Motor neuron (in vitro differentiated cells): ENCODE measurements around the gene MAP3K8. TPM values are rescaled to one million over a fixed set of nuclear protein-coding genes. Genes with fewer than 3 reads are reported as not detected.
"Not testable (repeated sequence)": the region's sequence is repeated elsewhere in the genome, so short reads cannot be mapped to it uniquely, and the experiment has no call there.

ENCODE experiments used
- ATAC-seq, 8 experiments: fragments of 200-7000 bp; cut with Tn5 transposase; replicated peaks in 6 of 8; 2 replicates each; pipeline ENCODE4 v1.8.0; 2021; ENCODE audit warnings: mild to moderate bottlenecking in 8 of 8, moderate library complexity in 8 of 8
- H3K27ac ChIP-seq, 2 donors: fragments of 250-450 bp; sonication (Bioruptor Pico); 2 replicates each; pipeline ENCODE4 v1.9.0; 2021; ENCODE audit warnings: antibody characterized with exemption in 2 of 2, mild to moderate bottlenecking in 2 of 2, moderate library complexity in 1 of 2
- H3K4me1 ChIP-seq, 2 donors: fragments of 250-450 bp; sonication (Bioruptor Pico); replicated peaks in 1 of 2; 2 replicates each; pipeline ENCODE4 v1.6.1; 2021; ENCODE audit warnings: antibody characterized with exemption in 2 of 2, mild to moderate bottlenecking in 2 of 2, moderate library complexity in 1 of 2
- H3K4me3 ChIP-seq, 5 donors: fragments of 250-450 bp; sonication (Bioruptor Pico); 2 replicates each; pipeline ENCODE4 v1.9.0; 2021; ENCODE audit warnings: antibody characterized with exemption in 5 of 5, mild to moderate bottlenecking in 5 of 5, moderate library complexity in 4 of 5
- WGBS, 10 experiments: fragments of 450-650 bp; shearing (Covaris generic); methylation state at CpG; one replicate each; pipeline ENCODE4 v1.0.0; 2022; 5-methylcytosine and 5-hydroxymethylcytosine counted together
- in situ Hi-C, 9 experiments: fragments of 400-800 bp; cut with MboI; loops; one replicate each; pipeline ENCODE4 v1.15.0; 2021; ENCODE audit warnings: low sequenced_read_pairs in 9 of 9, low pct_unique_long_range_greater_than_20kb in 2 of 9; ENCODE audit not compliant: unreplicated experiment in 9 of 9
- total RNA-seq, 8 experiments: library from RNA; unstranded; fragments of 300-600 nt; gene quantifications; 2 replicates each; pipeline versions ENCODE4 v1.2.3 to v1.2.4, GENCODE V29; 2022

The MAP3K8 gene
- total RNA-seq, 8 experiments from 2014 or later = 3.9 to 22.3 (median 6.8) TPM

DNA sequence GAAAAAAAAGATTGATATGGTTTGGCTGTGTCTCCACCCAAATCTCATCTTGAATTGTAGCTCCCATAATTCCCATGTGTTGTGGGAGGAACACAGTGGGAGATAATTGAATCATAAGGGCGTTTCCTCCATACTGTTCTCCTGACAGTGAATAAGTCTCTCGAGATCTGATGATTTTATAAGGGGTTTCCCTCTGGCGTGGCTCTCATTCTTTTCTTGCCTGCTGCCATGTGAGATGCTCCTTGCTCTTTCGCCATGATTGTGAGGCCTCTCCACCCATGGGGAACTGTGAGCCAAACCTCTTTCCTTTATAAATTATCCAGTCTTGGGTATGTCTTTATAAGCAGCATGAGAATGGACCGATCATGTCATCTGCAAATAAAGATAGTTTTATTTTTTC is 29.4 kb upstream of the MAP3K8 start:
- Histone ChIP-seq H3K27ac (no peak overlapping the region), H3K4me3 (no peak overlapping the region), H3K4me1 (no peaks in the 10 kb centered on the region)
- ATAC-seq = peak in 1 of 8 experiments; percentile 50
- in situ Hi-C loops = loop anchor here (10.0 to 25.0 kb wide), 4 partner anchors 92 to 183 kb away; no protein-coding TSS in a partner anchor
- WGBS, 10 experiments = 50 to 98% (median 83%) methylated on average over 1 to 5 of the region's 5 CpGs; no CpG with 5 or more reads in 1 of the 10 experiments

DNA sequence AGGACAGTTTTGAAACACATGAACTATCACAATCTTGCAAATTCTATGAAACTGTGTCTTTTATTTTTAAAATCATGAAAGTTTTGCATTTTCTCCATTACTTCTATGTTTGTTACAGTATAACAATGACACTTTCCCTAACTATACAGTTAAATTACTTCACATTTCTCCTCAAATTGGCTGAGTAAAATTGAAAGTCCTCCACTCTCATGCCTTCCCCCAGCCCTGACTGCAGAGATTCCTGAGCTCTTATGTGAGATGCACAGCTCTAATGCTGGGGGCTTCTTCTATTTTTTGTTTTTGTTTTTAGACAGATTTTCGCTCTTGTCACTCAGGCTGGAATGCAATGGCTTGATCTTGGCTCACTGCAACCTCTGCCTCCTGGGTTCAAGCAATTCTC is 22.7 kb upstream of the MAP3K8 start:
- in situ Hi-C loops = loop anchor here in 8 of 9 experiments (10.0 to 25.0 kb wide), 4 partner anchors 99 to 176 kb away; no protein-coding TSS in a partner anchor
- no peak for ATAC-seq
- Histone ChIP-seq H3K27ac (no peak overlapping the region), H3K4me1 (no peaks in the 10 kb centered on the region), H3K4me3 (no peak overlapping the region)
- WGBS, 10 experiments = 86 to 100% (median 94%) methylated on average over 1 of the region's 1 CpG; no CpG with 5 or more reads in 6 of the 10 experiments

DNA sequence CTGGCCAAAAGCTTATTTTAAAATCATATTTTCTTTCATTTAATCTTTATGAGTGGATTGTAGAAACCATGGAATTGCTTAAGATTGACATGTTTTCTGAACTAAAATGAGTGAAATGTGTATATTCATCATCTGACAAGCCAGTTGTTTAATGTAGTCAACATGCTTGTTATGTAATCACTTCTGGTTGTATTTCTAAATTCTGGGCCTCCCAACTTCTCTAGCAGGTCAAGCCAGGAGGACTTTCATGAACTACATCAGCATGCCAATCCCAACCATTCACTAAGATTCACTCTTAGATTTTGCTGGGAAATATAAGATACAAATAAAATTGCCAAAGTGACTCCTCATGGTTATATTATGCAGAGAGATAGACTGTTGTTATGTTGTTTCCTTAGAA is 21.1 kb upstream of the MAP3K8 start:
- H3K4me3 ChIP-seq = no peak overlapping the region
- H3K4me1 ChIP-seq = no peaks in the 10 kb centered on the region
- in situ Hi-C loops = loop anchor here in 8 of 9 experiments (10.0 to 25.0 kb wide), 4 partner anchors 101 to 174 kb away; no protein-coding TSS in a partner anchor
- no peak for ATAC-seq
- H3K27ac ChIP-seq = no peak overlapping the region

DNA sequence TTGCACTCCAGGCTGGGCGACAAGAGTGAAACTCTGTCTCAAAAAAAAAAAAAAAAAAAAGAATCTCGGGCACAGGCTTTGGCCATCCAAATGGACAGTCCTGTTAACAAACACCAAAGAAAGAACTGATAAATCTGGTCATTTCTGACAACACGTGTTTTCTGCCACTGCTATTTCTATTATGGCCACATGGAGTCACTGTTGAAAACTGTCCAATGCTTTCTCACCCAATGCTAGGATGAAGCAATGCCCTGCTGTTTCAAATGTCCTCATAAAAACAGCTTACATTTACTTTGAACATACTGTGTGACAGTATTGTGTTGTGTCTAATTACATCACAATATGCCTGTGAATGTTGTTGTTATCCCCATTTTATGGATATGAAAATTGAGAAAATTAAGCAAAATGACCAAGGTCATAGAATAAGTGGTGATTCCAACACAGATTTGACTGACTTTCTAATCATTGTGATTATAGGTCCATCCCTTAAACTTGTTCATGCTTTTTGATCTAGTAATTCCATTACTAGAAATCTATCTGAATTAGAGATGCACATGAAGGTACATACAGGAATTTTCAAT is 19.9 kb upstream of the MAP3K8 start:
- in situ Hi-C loops = loop anchor here in 8 of 9 experiments (10.0 to 25.0 kb wide), 4 partner anchors 102 to 173 kb away; no protein-coding TSS in a partner anchor
- Histone ChIP-seq H3K27ac (no peak overlapping the region), H3K4me3 (no peak overlapping the region), H3K4me1 (no peaks in the 10 kb centered on the region)
- peak; percentile 38 to 92 (median 61) for ATAC-seq
- WGBS, 10 experiments = 17 to 100% (median 49%) methylated on average over 1 to 3 of the region's 3 CpGs; no CpG with 5 or more reads in 6 of the 10 experiments

DNA sequence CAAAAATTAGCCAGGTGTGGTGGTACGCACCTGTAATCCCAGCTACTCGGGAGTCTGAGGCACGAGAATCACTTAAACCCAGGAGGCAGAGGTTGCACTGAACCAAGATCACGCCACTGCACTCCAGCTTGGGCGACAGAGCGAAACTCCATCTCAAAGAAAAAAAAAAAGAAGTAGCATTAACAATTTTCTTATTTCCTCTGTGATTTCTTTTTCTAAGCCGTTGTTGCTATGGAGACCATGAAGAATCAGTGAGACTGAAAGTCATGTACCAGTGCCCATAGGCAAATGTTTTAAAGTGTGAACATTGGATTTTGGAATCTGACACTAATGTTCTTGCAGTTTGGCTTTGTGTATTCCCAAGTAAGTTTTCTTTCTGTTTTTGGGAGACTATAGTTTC is 18.4 kb upstream of the MAP3K8 start:
- ATAC-seq = no peak
- 38 to 100% (median 90%) methylated on average over 1 to 7 of the region's 7 CpGs; no CpG with 5 or more reads in 2 of the 10 experiments for WGBS, 10 experiments
- no peaks in the 10 kb centered on the region for H3K4me1 ChIP-seq
- no peak overlapping the region for H3K4me3 ChIP-seq
- in situ Hi-C loops = loop anchor here in 8 of 9 experiments (10.0 to 25.0 kb wide), 4 partner anchors 103 to 172 kb away; no protein-coding TSS in a partner anchor
- no peak overlapping the region for H3K27ac ChIP-seq

DNA sequence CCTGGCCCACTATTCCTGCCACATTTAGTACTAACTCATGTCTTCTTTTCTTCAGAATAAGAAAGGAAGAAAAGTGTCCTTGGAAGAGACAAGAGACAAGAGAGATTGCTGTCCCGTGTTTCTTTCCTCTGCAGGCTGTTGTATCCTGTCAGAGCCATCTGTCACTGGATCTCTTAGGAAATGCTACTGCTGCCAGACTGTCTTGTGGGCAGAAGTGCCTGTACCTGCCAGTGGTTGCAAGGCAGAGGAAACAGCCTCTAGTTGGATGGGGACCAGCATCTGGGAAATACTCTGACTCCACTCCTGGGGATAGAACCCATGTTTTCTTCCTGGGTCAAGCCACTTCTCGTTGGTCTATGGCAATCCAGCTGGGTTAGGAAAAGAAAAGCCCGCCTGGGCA is 16.7 kb upstream of the MAP3K8 start:
- no peaks in the 10 kb centered on the region for H3K4me1 ChIP-seq
- in situ Hi-C loops = loop anchor here in 8 of 9 experiments (10.0 to 25.0 kb wide), 4 partner anchors 105 to 170 kb away; no protein-coding TSS in a partner anchor
- WGBS, 10 experiments = 22 to 73% (median 63%) methylated on average over 2 to 3 of the region's 3 CpGs; no CpG with 5 or more reads in 3 of the 10 experiments
- peak in 1 of 8 experiments; percentile 23 for ATAC-seq
- H3K4me3 ChIP-seq = no peak overlapping the region
- H3K27ac ChIP-seq = no peak overlapping the region

DNA sequence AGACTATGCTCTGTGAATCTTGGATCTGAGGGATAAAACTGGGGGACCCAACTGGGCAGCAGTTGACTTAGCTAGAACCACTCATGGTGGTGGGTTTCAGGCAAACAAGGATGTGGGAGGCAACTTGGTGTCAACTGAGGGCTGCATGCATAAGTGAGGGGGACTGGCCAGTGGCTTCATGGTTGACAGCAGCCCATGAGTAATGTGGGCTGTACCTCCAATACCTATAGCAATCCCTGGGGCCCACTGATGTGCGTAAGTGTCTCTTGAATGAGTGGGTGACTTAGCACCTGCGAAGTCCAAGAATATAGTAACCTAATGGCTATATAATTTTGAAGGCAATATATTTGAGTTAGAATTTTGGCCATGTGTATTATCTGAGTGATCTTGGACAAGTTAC is 13.7 kb upstream of the MAP3K8 start:
- H3K27ac ChIP-seq = no peak overlapping the region
- in situ Hi-C loops = loop anchor here in 8 of 9 experiments (25.0 kb wide), 3 partner anchors 108 to 167 kb away; no protein-coding TSS in a partner anchor
- ATAC-seq = no peak
- H3K4me1 ChIP-seq = peaks cover 0 to 13% of the 10 kb centered on the region in 2 donors
- WGBS, 10 experiments = 90 to 100% (median 100%) methylated on average over 1 to 2 of the region's 2 CpGs; no CpG with 5 or more reads in 5 of the 10 experiments
- H3K4me3 ChIP-seq = no peak overlapping the region

DNA sequence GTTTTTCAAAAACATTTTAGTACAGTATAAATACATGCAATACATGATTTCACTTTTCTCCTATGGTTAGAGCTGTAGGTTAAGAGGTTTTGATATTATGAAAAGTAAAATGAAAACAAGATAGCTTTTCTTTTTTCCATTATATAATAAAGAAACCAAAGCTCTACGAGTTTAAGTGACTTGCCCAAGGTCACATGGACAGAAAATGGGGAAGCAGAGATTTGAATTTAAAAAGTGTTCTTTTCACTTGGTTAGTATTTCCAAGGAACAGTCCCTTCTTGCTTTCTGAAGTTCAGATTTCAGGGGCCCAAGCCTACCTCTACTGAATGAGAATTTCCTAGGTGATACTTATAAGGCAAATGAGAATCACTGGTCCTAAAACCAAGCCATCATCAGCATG is 13.2 kb upstream of the MAP3K8 start:
- ATAC-seq = no peak
- Histone ChIP-seq H3K4me1 (peaks cover 0 to 13% of the 10 kb centered on the region in 2 donors), H3K4me3 (no peak overlapping the region), H3K27ac (no peak overlapping the region)
- WGBS, 10 experiments = 29 to 100% (median 80%) methylated on average over 1 of the region's 1 CpG; no CpG with 5 or more reads in 4 of the 10 experiments
- in situ Hi-C loops = loop anchor here in 8 of 9 experiments (25.0 kb wide), 3 partner anchors 108 to 167 kb away; no protein-coding TSS in a partner anchor

DNA sequence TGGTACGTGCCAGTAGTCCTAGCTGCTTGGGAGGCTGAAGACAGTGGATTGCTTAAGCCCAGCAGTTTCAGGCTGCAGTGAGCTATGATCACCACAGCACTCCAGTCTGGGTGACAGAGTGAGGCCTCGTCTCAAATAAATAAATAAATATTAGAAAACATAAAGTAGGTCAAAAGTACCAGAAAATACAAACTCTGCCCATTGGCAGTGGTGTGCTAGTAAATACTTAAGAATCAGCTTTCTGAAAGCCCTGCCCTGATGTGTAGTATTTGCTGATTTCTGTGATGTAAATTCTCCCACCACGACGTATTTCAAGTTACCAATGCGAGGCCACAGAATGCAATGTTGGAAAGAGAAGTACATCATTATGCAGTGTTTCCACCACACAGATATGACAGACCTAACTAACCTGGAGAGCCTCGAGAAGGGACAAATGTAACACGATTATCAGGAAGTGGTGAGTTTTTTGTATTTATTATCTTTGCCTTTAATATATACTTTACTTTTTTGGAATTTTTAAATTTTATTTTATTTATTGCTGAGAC is 11.8 kb upstream of the MAP3K8 start:
- no peak overlapping the region for H3K27ac ChIP-seq
- in situ Hi-C loops = loop anchor here in 8 of 9 experiments (25.0 kb wide), 3 partner anchors 110 to 165 kb away; no protein-coding TSS in a partner anchor
- ATAC-seq = no peak

DNA sequence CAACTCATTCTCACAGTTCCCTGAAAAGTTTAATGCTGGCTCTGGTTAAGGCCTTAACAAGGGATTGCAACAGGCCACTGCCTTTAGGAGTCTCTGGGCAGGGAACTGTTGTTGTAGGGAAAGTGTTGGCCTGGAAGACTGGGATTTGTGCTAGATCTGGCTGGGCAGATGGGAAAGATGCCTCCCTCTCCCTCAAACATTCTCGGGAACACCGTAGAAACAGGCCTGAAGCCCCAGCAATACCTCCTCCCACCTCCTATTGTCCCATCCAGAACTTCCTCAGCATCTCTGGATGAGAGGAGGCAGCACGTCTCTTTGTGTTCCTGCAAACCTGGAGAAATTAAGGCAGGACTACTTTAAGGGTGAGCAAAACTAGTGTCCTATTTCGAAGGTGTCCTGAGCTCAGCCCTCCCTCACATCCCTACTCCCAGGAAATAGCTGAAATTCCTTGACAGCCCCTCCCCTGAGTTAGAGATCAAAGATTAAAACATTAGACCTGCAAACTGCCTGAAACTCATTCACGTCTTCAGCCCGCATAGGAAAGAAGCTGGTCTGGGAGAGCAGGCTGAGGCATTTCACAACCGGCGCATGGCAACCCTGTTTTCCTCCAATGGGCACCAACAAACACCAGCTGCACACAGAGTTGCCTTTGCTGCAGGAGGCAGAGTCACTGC is 10.9 kb upstream of the MAP3K8 start:
- in situ Hi-C loops = loop anchor here in 8 of 9 experiments (25.0 kb wide), 3 partner anchors 111 to 164 kb away; no protein-coding TSS in a partner anchor
- WGBS, 10 experiments = 38 to 90% (median 52%) methylated on average over 1 to 7 of the region's 8 CpGs; no CpG with 5 or more reads in 2 of the 10 experiments
- H3K4me3 ChIP-seq = no peak overlapping the region
- H3K4me1 ChIP-seq = peaks cover 6 to 20% of the 10 kb centered on the region in 2 donors
- peak overlapping the region in 1 of 2 donors; percentile 8 for H3K27ac ChIP-seq
- ATAC-seq = peak in 7 of 8 experiments; percentile 44 to 95 (median 75)

More for the DNA sequence above, 11.8 kb upstream of the MAP3K8 start:
- WGBS, 10 experiments = 40 to 100% (median 90%) methylated on average over 1 to 6 of the region's 7 CpGs; no CpG with 5 or more reads in 1 of the 10 experiments
- Histone ChIP-seq H3K4me1 (peaks cover 0 to 13% of the 10 kb centered on the region in 2 donors), H3K4me3 (no peak overlapping the region)

DNA sequence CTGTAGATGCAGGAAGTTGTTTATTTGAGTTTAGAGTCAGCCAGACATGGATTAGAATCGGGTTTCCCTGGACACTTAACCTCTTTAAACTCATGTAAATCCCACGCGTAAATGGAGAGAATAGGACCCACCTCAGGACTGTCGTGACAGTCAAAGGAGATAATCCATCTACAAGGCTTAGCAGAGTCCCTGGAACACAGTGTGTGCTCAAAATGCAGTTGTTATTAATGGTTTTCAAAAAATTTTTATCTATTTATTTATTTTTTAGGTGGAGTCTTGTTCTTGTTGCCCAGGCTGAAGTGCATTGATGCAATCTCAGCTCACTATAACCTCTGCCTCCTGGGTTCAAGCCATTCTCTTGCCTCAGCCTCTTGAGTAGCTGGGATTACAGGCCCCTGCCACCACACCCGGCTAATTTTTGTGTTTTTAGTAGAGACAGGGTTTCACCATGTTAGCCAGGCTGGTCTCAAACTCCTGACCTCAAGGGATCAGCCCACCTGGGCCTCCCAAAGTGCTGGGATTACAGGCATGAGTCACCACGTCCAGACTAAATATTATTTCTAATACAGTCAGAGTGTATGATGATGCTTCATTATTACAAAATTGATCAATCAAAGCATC is 10.2 kb upstream of the MAP3K8 start:
- H3K27ac ChIP-seq, H3K4me3 ChIP-seq, ATAC-seq: not testable (repeated sequence)
- 47 to 100% (median 59%) methylated on average over 1 to 6 of the region's 6 CpGs; no CpG with 5 or more reads in 2 of the 10 experiments for WGBS, 10 experiments
- H3K4me1 ChIP-seq = peaks cover 10 to 23% of the 10 kb centered on the region in 2 donors
- in situ Hi-C loops = loop anchor here in 8 of 9 experiments (25.0 kb wide), 3 partner anchors 111 to 164 kb away; no protein-coding TSS in a partner anchor

DNA sequence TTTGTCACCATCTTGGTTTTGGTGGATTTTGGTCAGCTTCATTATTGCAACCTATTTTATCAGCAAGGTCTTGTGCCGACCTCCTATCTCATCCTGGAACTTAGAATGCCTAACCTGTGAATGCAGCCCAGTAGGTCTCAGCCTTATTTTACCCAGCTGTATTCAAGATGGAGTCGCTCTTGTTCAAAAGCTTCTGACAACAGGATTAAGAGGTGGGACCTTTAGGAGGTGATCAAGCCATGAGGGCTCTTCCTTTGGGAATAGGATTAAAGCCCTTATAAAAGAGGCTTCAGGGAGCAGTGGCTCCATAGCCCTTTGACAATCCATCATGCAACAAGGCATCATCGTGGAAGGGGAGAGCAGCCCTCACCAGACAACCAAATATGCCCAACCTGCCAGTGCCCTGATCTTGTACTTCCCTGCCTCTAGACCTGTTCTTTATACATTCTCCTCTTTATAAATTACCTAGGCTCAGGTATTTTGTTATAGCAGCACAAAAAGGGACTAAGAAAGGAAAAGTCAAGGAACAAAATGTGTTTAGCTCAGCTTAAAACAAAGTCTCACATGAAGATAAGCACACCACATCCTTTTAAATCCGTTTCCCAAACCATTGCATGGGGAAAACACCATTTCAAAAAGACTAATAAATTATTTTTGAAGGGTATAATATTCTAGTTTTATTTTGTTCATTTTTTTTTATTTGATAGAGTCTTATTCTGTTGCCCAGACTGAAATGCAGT is 8.5 kb upstream of the MAP3K8 start:
- WGBS, 10 experiments = 42 to 100% (median 88%) methylated on average over 1 to 4 of the region's 4 CpGs
- H3K27ac ChIP-seq = no peak overlapping the region
- no peak for ATAC-seq
- in situ Hi-C loops = no loop called here
- H3K4me3 ChIP-seq = no peak overlapping the region
- H3K4me1 ChIP-seq = peaks cover 10 to 23% of the 10 kb centered on the region in 2 donors
